Midbrain (tissue), 1 donor: ENCODE data around the gene PRDM16.

ENCODE experiments used
- DNase-seq: peaks from one replicate; lab custom pipeline; 2025; lab: John Stamatoyannopoulos, UW

Gene PRDM16

GRCh38 chr1:3032371-3033039, 36.5 kb upstream of the PRDM16 start:
- DNase-seq = no peak

GRCh38 chr1:3033040-3033789, 35.8 kb upstream of the PRDM16 start:
- no peak for DNase-seq

- DNase-seq = no peak
These were observed 35.3 kb upstream of the PRDM16 start for GRCh38 chr1:3033790-3034090.

- DNase-seq = no peak
These were observed 34.8 kb upstream of the PRDM16 start for GRCh38 chr1:3034162-3034561.

- no peak for DNase-seq
These were observed 34.1 kb upstream of the PRDM16 start for GRCh38 chr1:3034728-3035562.

- no peak for DNase-seq
These were observed 33.2 kb upstream of the PRDM16 start for GRCh38 chr1:3035563-3036446.

- no peak for DNase-seq
These were observed 32.3 kb upstream of the PRDM16 start for GRCh38 chr1:3036447-3037280.

- DNase-seq = no peak
These were observed 31.5 kb upstream of the PRDM16 start for GRCh38 chr1:3037281-3038040.

GRCh38 chr1:3038113-3038551, 30.9 kb upstream of the PRDM16 start:
- no peak for DNase-seq

- no peak for DNase-seq
These were observed 30.3 kb upstream of the PRDM16 start for GRCh38 chr1:3038571-3039181.

GRCh38 chr1:3040004-3040403, 29.0 kb upstream of the PRDM16 start:
- DNase-seq = no peak

- DNase-seq = no peak
These were observed 26.5 kb upstream of the PRDM16 start for GRCh38 chr1:3042481-3042880.

- DNase-seq = no peak
These were observed 19.8 kb upstream of the PRDM16 start for GRCh38 chr1:3049164-3049563.

- no peak for DNase-seq
These were observed 19.1 kb upstream of the PRDM16 start for GRCh38 chr1:3049905-3050304.

- no peak for DNase-seq
These were observed 18.4 kb upstream of the PRDM16 start for GRCh38 chr1:3050603-3051002.

GRCh38 chr1:3051270-3052268, 17.4 kb upstream of the PRDM16 start:
- no peak for DNase-seq

GRCh38 chr1:3052501-3052900, 16.5 kb upstream of the PRDM16 start:
- no peak for DNase-seq

- DNase-seq = no peak
These were observed 15.5 kb upstream of the PRDM16 start for GRCh38 chr1:3053366-3053980.
